HG03558 (cell line): ENCODE results near the gene KNCN.

Source experiments
- ATAC-seq: cut with Tn5 transposase; IDR thresholded peaks from one replicate; pipeline ENCODE4 v1.9.1; 2021; ENCODE audit warnings: moderate number of reproducible peaks; ENCODE audit not compliant: unreplicated experiment; ENCODE audit errors: extremely low read depth

The KNCN gene

DNA sequence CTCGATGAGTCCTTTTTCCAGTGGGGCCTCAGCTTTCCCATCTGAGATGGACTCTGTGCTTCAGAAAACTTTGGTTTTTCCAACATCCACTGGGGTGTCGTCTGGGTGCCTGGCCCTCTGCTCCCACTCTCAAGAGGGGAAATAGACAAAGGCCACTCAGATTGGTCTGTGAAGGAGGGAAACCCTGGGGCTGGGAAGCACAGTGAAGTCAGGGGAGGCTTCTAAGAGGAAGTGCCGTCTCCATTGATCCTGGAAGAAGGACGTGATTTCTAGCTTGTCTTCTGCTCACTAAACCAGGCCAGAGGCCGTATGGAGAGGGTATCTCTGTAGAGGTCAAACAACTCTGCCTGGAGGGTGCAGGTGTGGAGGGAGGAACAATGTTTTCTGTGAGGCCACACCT is 5.2 kb downstream of the KNCN start:
- no peak for ATAC-seq

DNA sequence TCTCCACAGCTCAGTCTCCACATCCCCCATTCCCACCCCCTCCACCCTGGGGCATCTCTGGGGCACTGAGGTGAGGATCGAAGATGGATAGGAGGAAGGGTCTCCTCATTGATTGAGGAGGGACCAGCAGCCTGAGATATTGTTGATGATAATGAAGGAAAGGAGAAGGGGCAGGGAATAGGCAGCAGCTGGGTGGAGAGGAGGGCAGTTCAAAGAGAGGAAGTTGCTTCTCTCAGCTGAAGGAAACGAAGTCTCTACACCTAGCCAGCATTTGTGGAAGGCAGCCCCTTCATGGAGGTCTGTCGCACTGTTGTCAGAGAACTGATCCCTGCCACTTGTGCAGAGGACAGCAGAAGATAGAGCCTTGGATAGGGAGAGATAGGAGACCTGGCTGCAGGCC is 5.7 kb downstream of the KNCN start:
- no peak for ATAC-seq

DNA sequence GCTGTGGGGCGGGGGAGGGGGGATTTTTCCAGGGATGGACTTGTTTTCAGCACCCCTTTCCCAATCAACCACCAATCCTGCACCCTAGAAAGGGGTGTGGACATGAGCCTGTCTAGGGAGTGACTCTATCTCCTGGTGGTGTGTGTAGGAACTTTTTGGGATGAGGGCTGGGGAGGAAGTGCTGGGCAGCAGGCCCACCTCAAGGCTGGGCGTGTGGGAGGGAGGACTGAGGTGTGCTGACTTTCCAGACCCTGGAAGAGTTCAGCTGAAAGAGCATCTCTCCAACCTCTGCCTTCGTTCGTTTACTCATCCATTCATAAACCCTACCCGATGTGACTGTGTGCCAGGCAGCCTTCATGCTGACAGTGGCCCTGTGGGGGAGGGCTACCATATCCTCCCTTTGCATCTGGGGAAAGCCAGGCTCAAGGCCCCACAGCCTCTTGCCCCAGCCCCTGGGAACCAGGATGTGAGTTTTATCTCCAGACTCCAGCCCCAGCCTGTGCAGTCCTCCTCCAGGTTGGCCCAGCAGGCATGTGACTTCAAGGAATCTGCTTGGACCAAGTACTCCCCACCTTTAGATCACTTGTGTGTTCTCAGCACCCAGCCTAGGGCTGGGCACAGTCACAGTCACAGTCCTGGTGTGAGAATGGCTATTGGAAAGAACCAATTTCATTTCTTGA is 6.7 kb downstream of the KNCN start:
- ATAC-seq, result no peak

DNA sequence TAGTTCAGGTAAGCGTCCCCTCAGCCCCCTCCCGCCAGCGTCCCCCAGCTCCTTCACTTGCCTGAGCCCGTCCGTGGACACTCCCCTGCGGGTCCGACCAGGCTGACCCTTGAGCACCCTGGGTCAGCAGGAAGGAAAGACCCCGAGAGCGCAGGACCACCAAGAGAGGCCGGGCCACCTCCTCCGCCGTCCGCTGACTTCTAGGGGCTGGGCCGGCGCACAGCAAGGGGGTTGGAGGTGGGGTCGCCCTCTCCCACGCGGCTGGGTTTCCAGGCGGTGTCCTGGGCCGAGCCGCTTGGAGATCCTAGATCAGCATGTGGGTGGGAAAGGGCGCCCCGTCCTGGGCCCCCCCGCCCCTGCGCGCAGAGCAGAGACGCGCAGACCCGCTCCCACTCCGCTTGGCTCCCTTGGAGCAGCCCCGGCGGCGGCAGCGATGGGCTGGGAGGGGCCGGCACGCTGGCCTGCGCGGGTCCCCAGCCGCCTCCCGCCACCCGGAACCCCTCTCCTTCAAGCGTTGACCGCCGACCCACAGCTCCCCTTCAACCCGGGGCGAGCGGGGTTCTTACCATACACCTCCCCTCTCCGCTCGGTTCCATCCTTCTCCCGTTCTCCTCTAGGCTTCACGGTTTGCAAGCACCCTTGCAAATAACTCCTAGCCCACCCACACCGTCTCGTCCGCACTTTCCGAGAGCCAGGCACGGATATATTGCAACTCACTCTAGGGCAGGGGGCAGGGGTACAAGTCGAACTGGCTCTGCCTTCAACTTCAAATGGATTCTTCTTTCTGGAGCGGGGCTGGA is 7.5 kb downstream of the KNCN start:
- ATAC-seq, result no peak

DNA sequence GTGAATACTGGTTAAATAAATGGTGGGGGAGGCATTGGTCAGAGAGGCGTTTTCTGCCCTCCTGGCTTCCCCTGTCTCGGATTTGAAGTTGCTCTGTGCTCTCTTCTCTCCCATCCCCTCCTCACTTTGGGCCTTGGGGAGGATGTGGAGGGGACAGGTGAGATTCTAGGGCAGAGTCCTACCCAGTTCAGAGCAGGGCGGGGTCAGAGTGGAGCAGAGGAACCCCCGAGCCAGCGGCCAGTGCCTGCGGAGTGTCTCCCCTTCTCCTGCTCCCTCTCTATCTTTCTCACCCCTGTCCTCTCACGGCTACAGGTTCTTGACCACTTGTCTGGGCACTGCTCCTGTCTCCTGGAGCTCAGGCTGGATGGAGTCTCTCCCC is 8.1 kb downstream of the KNCN start:
- ATAC-seq, result no peak

DNA sequence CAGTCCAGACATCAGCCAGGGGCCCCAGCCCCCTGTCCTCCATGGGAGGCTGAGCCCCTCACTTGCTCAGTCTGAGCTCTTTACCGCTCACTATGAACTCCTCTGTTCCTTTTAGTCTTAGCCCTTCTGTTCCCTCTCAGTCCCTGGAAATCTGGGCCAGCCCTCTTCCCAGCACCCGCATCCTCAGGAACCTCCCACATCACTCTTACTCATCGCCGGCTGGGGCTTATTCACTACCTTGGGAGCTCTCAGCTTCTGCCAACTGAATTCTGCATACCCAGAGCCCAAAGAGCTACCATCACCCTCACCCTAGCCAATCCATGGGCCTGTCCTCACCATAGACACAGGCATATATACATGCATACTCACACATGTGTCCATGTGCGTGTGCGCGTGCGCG is 11.5 kb downstream of the KNCN start:
- no peak for ATAC-seq

DNA sequence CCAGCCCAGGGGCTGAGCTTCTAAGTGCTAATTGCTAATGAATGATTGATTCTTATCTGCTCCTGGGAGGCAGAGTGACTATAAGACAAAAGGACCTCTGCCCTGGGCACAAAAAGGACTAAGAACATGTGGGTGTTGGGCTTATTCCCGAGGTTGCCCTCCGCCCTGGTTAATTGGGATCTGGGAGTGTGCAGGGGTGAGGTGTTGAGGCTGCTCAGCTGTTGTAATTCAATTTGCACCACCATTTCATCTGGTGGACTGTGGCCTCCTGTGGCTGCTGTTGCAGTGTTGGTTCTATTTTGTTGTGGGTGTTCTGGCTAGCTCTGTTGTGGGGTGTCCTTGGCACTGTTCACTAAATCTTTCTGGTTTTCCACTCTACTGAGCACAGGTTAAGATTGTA is 13.3 kb downstream of the KNCN start:
- ATAC-seq, result no peak

DNA sequence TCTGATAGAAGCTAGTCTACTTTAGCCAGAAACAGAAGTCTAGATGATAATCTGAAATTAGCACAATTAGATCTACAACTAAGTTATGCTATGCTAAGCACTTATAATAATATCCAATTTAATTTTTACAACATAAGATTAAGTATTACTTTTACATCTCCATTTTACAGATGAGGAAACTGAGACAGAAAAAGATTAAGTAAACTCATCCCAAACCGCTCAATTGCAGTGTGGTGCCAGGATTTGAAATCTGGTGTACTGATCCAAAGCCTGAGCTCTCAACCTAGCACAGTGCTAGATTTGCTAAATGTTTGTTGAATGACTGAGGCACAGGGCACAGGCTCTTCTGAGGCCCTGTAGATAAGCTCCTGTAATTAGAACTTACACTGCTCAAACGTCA is 13.8 kb downstream of the KNCN start:
- no peak for ATAC-seq

DNA sequence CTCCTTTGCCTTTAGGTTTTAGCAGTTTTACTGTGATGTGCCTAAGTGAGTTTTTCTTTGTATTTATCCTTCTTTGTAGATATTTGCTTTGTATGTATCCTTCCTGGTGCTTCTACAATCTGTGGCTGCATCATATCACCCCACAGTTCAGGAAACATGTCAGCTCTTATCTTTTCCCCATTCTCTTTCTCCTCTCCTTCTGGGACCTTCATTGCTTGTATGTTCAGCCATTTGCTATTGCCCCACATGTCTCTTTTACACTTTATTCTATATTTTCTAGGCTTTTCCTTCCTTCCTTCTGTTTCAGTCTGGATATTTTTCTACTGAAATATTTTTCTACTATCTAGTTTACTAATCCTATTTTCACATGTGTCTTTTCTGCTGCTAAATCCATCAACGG is 14.9 kb downstream of the KNCN start:
- ATAC-seq, result no peak

DNA sequence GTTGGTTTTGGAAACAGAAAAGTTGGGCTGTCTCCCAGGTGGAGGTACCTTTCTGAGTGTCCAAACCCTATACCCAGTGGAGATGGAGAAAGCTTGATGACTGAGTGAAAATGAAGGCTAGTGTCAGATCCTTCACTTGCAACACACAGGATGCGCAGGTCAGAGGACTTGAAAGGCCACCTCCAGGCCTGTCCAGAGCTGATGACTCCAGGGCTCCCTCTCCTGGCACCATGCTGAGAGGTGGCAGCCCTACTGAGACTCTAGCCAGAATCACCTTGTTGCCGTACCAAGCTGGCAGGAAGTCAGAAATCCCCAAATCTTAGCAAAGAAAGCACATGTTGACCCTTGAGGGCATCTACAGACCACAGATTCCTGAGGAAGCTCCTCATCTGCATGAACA is 16.4 kb downstream of the KNCN start:
- ATAC-seq, result no peak

DNA sequence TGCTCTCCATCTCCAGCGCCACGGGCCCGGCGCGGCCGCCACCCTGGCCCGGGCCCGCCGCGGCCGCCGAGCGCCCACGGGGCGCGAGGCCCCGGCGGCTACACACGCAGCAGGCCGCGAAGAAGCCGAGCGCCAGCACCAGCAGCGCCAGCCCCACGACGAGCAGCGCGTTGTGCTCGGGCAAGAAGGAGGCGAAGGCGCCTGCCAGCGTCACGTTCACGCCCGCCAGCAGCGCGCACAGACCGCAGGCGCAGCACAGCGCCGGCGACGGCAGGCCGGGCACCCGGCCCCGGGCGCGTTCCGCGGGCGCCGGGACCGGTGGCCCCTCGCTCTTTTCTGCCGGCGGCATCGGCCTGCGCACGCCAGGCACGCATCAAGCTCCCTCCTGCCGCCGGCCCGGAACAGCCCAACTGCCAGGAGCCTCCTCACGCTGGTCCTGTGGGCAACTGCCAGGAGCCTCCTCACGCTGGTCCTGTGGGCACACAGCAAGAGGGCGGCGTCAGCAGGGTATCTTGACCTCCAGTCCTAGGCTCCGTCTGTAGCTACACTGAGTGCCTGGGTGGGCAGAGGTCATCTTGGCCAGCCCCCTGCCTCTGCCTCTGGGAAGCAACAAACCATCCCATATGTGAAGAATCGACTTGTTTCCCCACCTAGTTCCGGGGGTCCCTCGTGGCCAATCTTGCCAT is 18.1 kb downstream of the KNCN start:
- no peak for ATAC-seq

DNA sequence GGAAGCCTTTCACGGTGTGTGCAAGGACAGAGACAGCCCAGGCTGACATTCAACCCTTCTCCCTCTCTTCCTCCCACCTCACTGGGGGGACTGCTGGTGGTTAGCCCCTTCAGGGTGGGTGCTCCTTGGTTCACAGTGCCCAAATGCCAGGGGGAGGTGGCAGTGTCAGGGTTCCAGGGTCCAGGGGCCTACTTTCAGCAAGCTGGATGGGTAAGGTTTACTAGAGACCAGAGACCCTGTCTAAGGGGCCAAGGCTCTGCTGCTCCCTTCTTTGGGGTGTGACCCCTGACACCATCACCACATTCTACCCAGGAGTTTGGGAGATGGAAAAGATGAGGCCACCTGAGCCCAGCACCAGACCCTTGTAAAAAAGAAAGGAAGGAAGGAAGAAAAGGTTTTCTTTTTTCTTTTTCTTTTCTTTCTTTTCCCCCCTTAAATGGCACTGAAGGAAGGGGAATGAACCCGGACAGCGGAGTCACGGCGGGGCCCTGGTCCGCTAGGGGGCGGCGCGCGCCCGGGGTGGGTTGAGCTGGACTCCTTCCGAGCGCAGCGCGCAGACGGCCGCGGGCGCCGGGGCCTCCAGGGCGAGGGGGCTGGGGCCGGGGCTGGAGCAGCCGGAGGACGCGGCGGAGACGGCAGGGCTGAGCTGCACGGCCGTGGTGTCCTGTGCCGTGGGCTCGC is 18.8 kb downstream of the KNCN start:
- ATAC-seq, result no peak

DNA sequence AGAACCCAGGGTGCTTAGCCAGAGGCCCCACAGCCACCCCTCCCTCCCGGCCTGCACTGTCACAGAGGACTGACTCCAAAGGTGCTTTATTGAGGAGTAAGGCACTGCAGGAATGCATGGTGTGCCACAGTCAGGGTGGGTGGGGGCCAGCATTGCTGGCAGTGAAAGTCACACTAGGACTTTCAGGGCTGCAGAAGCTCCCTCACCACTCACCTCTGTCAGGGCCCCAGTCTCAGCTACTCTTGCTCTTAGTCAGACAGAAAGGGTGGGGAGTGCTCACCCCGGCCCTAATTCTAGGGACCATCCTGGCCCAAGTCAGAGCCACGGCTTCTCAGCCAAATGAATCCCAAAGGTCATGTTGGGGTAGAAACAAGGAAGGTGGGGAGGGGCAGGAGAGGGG is 19.4 kb downstream of the KNCN start:
- no peak for ATAC-seq

DNA sequence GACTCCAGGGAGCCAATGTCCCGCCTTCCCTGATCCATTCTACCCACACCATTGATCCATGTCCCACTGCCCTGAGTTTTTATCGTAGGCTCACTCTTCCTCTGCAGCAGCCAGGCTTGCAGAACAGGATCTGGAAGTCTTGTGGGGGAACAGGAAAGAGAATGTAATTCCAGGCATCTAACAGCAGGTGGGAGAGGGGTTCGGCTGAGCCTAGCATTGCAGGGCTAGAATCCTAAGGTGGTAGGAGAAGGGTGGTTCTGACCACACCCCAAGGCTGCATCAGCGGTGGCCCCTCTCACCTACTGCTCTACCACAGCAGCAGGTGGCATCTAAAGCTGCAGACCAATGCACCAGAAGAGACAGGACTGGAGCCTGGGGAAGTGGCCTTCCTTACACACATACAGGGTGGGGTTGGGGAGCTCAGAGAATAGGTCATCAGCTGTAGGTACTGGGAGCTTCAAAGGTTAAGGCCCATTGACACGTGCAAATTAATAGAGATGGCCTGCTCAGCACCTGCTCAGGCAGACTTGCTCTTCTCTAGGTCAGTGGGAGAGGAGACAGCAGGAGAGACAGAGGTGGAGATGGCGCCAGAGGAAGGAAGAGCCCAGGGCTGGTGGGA is 20.5 kb downstream of the KNCN start:
- ATAC-seq, result no peak

DNA sequence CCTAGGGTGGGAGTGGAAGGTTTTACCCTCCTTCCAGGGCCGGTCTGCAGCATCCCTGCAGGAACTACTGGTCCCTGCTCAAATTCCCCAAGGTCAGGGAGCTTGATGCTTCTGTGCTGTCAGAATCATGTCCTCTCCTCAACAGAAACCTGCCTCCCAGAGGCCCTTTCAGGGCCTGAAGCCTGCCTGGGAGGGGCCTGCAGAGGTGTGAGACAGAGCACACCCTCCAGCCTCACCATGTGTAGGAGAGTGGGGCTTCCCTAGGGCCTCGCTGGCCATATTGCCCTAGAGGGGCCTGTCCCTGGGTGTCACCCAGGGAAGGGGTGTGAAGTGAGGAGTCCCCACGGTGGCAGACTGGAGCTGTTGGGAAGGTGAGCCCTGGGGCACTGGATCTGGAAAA is 21.1 kb downstream of the KNCN start:
- no peak for ATAC-seq

DNA sequence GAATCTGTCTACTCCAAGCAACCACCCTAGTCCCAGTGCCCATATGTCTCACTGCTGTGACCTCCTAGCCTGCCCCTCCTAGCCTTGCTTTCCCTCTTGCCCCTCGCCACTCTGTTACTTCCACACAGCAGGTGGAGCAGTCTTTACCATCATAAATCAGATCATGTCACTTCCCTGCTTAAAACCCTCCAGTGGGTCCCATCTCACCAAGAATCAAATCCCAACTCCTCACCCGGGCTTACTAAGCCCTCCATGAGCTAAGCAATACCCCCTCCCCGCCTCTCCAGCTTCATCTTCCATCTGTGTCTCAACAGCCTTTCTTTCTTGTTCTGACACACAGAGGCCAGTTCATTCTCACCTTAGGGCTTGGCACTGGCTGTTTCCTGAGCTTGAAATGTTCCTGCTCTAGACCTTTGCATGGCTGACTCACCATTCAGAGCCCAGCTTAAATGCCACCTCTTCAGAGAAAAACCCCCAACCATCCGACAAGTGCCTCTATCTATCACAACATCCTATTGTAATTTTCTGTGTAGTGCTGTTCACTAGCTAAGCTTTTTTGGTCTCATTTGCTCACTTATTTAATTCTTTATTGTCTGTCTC is 22.3 kb downstream of the KNCN start:
- no peak for ATAC-seq

DNA sequence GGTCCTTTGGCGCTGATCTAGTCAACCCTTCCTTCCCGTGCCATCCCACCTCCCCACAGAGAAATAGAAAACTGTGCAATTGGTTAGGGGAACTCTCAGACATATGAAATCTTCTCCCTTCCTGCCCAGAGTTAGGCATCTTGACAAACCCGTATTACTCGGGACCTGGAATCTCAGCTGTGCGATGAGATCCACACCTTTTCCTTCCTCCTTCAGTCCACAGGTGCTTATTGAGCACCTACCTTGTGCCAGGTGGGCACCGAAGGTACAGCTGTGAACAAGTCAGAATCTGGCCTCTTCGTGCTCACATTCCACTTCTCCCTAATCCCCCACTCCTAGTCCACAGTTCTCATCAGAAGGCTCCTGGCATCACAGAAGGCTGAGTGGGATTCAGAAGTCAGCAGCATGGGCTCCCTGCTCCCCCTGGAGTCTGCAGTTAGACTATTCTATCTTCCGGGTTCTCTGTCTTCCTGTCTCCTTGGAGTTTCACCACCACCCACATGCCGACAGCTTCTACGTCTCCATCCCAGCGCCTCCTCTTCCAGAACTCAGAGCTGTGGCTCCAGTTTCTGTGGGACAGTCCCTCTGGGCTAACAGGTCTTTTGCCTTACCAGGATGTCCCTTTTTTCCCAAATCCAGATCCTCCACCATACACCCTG is 23.0 kb downstream of the KNCN start:
- no peak for ATAC-seq

DNA sequence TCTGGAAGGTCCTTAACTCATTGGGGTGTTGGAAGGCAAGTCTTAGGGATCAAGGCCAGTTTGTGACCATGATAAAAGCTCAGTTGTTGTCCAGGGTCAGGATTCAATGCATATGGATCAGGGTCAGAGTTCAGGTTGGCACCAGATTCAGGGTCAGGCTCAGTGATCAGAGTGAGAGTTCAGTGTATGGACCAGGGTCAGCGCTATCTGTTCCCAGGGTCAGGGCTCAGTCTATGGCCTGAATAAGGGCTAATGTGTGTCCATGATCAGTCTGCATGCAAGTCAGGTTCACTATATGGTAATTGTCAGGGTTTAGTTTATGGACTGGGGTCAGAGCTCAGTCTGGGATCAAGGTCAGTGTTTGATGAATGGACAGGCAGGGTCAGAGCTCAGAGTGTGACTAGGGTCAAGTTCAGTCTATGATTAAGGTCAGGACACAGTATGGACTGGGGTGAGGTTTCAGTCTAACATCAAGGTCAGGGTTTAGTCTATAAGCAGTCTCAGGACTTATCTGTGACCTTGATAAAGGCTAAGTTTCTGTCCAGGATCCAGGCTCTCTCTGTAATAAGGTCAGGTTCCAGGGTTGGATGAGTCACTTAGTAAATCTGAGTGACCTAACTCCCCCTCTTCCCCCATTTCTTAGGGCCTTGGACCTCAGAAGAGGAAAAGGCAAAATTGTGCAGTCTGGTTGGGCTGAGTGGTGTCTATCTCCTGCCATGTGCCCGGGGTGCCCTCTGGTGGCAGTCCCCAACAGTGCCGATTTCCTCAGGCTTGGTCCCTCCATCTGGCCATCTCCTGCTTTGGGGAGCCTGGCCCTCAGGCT is 23.8 kb downstream of the KNCN start:
- ATAC-seq, result no peak
